Measurements from ENCODE around the gene ALKBH7.

The ALKBH7 gene

GRCh38 chr19:6424195-6424938, 51.8 kb downstream of the ALKBH7 start, which contains the start of gene KHSRP:
Gene KHSRP, minus strand, starts transcription at chr19:6424811. Its CDS starts 110 bp downstream, at chr19:6424701.
- FAIRE-seq, result peak; percentile 71
- DNase-seq (ENCODE audit: low spot score), result peak; percentile 41
